Muscle layer of colon (tissue), 2 donors: ENCODE data around the gene CNDP2.

Experiments used
- H3K27ac ChIP-seq: one replicate; pipeline ENCODE4 v1.7.0; 2013; ENCODE audit warnings: low read depth, mild to moderate bottlenecking, low read length, moderate library complexity
- H3K27me3 ChIP-seq, 2 donors: one replicate each; pipeline ENCODE4 v1.7.0; 2013; ENCODE audit warnings: low read length in 2 of 2, mild to moderate bottlenecking in 2 of 2; ENCODE audit not compliant: insufficient read depth in 2 of 2, control insufficient read depth in 1 of 2
- H3K36me3 ChIP-seq: one replicate; pipeline ENCODE4 v1.7.0; 2013; ENCODE audit warnings: mild to moderate bottlenecking, low read length; ENCODE audit not compliant: insufficient read depth
- H3K4me1 ChIP-seq: one replicate; pipeline ENCODE4 v1.7.0; 2013; ENCODE audit warnings: mild to moderate bottlenecking, low read length; ENCODE audit not compliant: insufficient read depth
- H3K4me3 ChIP-seq, 2 donors: one replicate each; pipeline ENCODE4 v1.7.0; 2013; ENCODE audit warnings: low read length in 2 of 2, low read depth in 1 of 2, mild to moderate bottlenecking in 1 of 2, moderate library complexity in 1 of 2
- H3K9ac ChIP-seq: one replicate; pipeline ENCODE4 v1.7.0; 2013; ENCODE audit warnings: low read length
- H3K9me3 ChIP-seq: one replicate; pipeline ENCODE4 v1.7.0; 2013; ENCODE audit warnings: mild to moderate bottlenecking, low read length
- donor health status: abdominal sarcoma.
- donor health status: Adenocarcinoma of cecum.

Gene CNDP2

GRCh38 chr18:74495581-74496507, at the start of gene CNDP2:
CNDP2 (plus strand) TSS chr18:74496363; CDS start chr18:74499974, 3,611 bp downstream.
- H3K4me1 ChIP-seq = peaks cover 17% of the 10 kb centered on the region
- H3K27me3 ChIP-seq = no peaks in the 10 kb centered on the region
- H3K9me3 ChIP-seq = no peaks in the 10 kb centered on the region
- H3K36me3 ChIP-seq = peaks cover under 1% of the 10 kb centered on the region
- H3K27ac ChIP-seq = peak within 1 kb of the TSS; percentile 90
- H3K4me3 ChIP-seq = peak within 1 kb of the TSS; percentile 81 to 89
- H3K9ac ChIP-seq = peak within 1 kb of the TSS; percentile 69

GRCh38 chr18:74446631-74447403, 49.3 kb upstream of the CNDP2 start:
- Histone ChIP-seq H3K4me3 (no peak overlapping the region), H3K27ac (no peak overlapping the region), H3K27me3 (no peaks in the 10 kb centered on the region), H3K9ac (no peak overlapping the region), H3K36me3 (no peaks in the 10 kb centered on the region), H3K9me3 (no peaks in the 10 kb centered on the region), H3K4me1 (no peaks in the 10 kb centered on the region)

GRCh38 chr18:74447404-74448152, 48.6 kb upstream of the CNDP2 start:
- Histone ChIP-seq H3K27ac (no peak overlapping the region), H3K9ac (no peak overlapping the region), H3K36me3 (no peaks in the 10 kb centered on the region), H3K4me1 (no peaks in the 10 kb centered on the region), H3K4me3 (no peak overlapping the region), H3K27me3 (no peaks in the 10 kb centered on the region), H3K9me3 (no peaks in the 10 kb centered on the region)

- no peaks in the 10 kb centered on the region for H3K36me3 ChIP-seq
- no peak overlapping the region for H3K27ac ChIP-seq
- H3K9ac ChIP-seq = no peak overlapping the region
- H3K9me3 ChIP-seq = no peaks in the 10 kb centered on the region
- no peaks in the 10 kb centered on the region for H3K4me1 ChIP-seq
- H3K27me3 ChIP-seq = peaks cover 21 to 24% of the 10 kb centered on the region in 2 donors
- H3K4me3 ChIP-seq = no peak overlapping the region
Observed at GRCh38 chr18:74450626-74451025, 45.5 kb upstream of the CNDP2 start.

- Histone ChIP-seq H3K27me3 (peaks cover 25% of the 10 kb centered on the region in 2 donors), H3K9ac (no peak overlapping the region), H3K36me3 (no peaks in the 10 kb centered on the region), H3K4me3 (no peak overlapping the region), H3K4me1 (peaks cover 2% of the 10 kb centered on the region), H3K9me3 (no peaks in the 10 kb centered on the region), H3K27ac (no peak overlapping the region)
Observed at GRCh38 chr18:74451148-74451547, 45.0 kb upstream of the CNDP2 start.

- Histone ChIP-seq H3K9me3 (no peaks in the 10 kb centered on the region), H3K4me3 (no peak overlapping the region), H3K27me3 (peaks cover 28 to 42% of the 10 kb centered on the region in 2 donors), H3K9ac (no peak overlapping the region), H3K27ac (no peak overlapping the region), H3K4me1 (peaks cover 14% of the 10 kb centered on the region), H3K36me3 (no peaks in the 10 kb centered on the region)
Observed at GRCh38 chr18:74453016-74453566, 43.1 kb upstream of the CNDP2 start.

- peaks cover 28 to 43% of the 10 kb centered on the region in 2 donors for H3K27me3 ChIP-seq
Observed at GRCh38 chr18:74453642-74454198, 42.4 kb upstream of the CNDP2 start.

GRCh38 chr18:74454279-74454751, 41.8 kb upstream of the CNDP2 start:
- Histone ChIP-seq H3K27ac (no peak overlapping the region), H3K27me3 (peaks cover 28 to 43% of the 10 kb centered on the region in 2 donors), H3K4me3 (no peak overlapping the region), H3K9me3 (no peaks in the 10 kb centered on the region), H3K36me3 (no peaks in the 10 kb centered on the region), H3K4me1 (peaks cover 14% of the 10 kb centered on the region), H3K9ac (no peak overlapping the region)

More at GRCh38 chr18:74453642-74454198, 42.4 kb upstream of the CNDP2 start:
- Histone ChIP-seq H3K36me3 (no peaks in the 10 kb centered on the region), H3K4me3 (no peak overlapping the region), H3K9me3 (no peaks in the 10 kb centered on the region), H3K27ac (no peak overlapping the region), H3K9ac (no peak overlapping the region), H3K4me1 (peaks cover 14% of the 10 kb centered on the region)

- Histone ChIP-seq H3K9me3 (no peaks in the 10 kb centered on the region), H3K4me1 (peaks cover 14% of the 10 kb centered on the region), H3K27ac (no peak overlapping the region), H3K4me3 (no peak overlapping the region), H3K9ac (no peak overlapping the region), H3K36me3 (no peaks in the 10 kb centered on the region), H3K27me3 (peaks cover 28 to 43% of the 10 kb centered on the region in 2 donors)
Observed at GRCh38 chr18:74455386-74455785, 40.8 kb upstream of the CNDP2 start.

GRCh38 chr18:74456017-74456348, 40.2 kb upstream of the CNDP2 start:
- H3K27ac ChIP-seq = no peak overlapping the region
- peaks cover 14% of the 10 kb centered on the region for H3K4me1 ChIP-seq
- no peaks in the 10 kb centered on the region for H3K36me3 ChIP-seq
- peaks cover 28 to 43% of the 10 kb centered on the region in 2 donors for H3K27me3 ChIP-seq
- peak overlapping the region; percentile 27 to 38 for H3K4me3 ChIP-seq
- H3K9me3 ChIP-seq = no peaks in the 10 kb centered on the region
- H3K9ac ChIP-seq = no peak overlapping the region
